BLaER1 (cell line): Measurements from ENCODE around the gene SSH3.

Experiments used
- H3K27ac ChIP-seq: shearing (Covaris generic); formaldehyde crosslinking; 2 replicates; pipeline ENCODE4 v1.8.1; 2022
- H3K27me3 ChIP-seq: shearing (Covaris generic); formaldehyde crosslinking; 2 replicates; pipeline ENCODE4 v1.8.1; 2022
- H3K36me3 ChIP-seq: shearing (Covaris generic); formaldehyde crosslinking; 2 replicates; pipeline ENCODE4 v1.8.1; 2022
- H3K4me1 ChIP-seq: shearing (Covaris generic); formaldehyde crosslinking; 2 replicates; pipeline ENCODE4 v1.8.1; 2022
- H3K4me2 ChIP-seq: shearing (Covaris generic); formaldehyde crosslinking; 2 replicates; pipeline ENCODE4 v1.8.1; 2022
- H3K4me3 ChIP-seq: shearing (Covaris generic); formaldehyde crosslinking; 2 replicates; pipeline ENCODE4 v1.8.1; 2022
- H3K9ac ChIP-seq: shearing (Covaris generic); formaldehyde crosslinking; 2 replicates; pipeline ENCODE4 v1.8.1; 2022
- H3K9me3 ChIP-seq: shearing (Covaris generic); formaldehyde crosslinking; 2 replicates; pipeline ENCODE4 v1.8.1; 2022
- H4K20me1 ChIP-seq: shearing (Covaris generic); formaldehyde crosslinking; 2 replicates; pipeline ENCODE4 v1.8.1; 2022
- Cebpa-rat ChIP-seq: shearing (Covaris generic); IDR thresholded peaks from 2 replicates; pipeline ENCODE4 v1.8.1; 2022

SSH3 gene

DNA sequence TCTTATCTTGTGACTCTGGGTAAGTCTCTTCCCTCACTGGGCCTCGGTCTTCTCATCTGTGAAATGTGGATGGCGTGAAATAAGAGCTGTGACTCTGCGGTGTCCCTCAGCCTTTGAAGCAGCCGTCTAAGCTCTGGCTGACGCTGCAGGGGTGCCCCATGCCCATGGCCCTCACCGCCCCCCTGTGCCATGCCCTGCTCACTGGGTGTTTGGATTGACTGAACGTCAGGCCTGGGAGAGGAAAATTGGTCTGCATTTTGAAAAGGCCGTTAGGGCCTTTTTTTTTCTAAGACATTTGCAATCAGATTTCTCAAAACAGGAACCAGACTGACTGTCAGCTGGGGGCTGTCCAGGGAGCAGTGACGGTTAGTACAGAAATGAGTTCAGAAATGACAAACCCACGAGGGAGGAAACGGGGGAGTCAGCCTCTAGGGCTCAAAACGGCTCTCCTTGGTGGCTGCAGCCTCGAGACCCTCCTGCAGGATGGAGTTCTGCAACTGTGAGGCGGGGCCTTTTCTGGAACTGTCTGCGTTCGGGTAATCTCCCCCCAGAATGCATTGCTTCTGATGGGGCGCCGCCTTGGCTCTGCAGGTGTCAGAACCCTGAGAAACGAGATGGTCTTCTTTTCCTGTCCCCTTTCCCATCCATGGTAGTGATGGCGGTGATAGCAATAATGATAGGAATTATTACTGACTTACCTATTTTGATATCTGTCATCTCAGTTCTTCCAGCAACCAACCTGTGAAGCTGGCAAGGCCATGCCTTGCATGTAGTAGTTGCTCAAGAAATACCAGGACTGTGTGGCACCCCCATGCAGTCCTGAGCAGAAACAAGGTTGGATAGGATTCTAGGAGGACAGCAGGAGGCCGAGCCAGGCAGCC lies 35.0 kb upstream of the SSH3 start:
- peak overlapping the region; percentile 100 for H3K27ac ChIP-seq
- peak overlapping the region; percentile 99 for H3K4me3 ChIP-seq
- H3K36me3 ChIP-seq, result peaks cover 55% of the 10 kb centered on the region
- H3K4me2 ChIP-seq, result peak overlapping the region; percentile 99
- H3K9me3 ChIP-seq, result no peaks in the 10 kb centered on the region
- no peak; the same call in 1 of the 2 replicates for TF ChIP-seq Cebpa-rat
- H4K20me1 ChIP-seq, result peaks cover 33% of the 10 kb centered on the region
- peaks cover 76% of the 10 kb centered on the region for H3K4me1 ChIP-seq
- peak overlapping the region; percentile 100 for H3K9ac ChIP-seq
- no peaks in the 10 kb centered on the region for H3K27me3 ChIP-seq

DNA sequence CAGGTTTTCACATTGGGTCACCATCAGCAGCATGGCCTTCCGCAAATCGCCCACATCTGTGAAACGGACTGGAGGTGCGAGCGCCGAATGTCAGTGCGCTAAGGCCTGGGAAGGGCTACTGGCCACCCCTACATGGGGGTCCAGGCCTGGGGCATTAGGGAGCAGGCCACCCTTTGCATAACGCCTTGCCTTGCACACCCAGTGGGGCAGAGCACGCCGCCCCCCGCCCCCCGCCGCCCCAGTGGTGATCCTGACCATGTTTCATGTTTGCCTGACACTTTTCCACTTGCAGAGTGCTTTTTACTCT lies 34.4 kb upstream of the SSH3 start:
- peak overlapping the region; percentile 99 for H3K4me2 ChIP-seq
- peaks cover 60% of the 10 kb centered on the region for H3K36me3 ChIP-seq
- peak overlapping the region; percentile 99 for H3K4me3 ChIP-seq

DNA sequence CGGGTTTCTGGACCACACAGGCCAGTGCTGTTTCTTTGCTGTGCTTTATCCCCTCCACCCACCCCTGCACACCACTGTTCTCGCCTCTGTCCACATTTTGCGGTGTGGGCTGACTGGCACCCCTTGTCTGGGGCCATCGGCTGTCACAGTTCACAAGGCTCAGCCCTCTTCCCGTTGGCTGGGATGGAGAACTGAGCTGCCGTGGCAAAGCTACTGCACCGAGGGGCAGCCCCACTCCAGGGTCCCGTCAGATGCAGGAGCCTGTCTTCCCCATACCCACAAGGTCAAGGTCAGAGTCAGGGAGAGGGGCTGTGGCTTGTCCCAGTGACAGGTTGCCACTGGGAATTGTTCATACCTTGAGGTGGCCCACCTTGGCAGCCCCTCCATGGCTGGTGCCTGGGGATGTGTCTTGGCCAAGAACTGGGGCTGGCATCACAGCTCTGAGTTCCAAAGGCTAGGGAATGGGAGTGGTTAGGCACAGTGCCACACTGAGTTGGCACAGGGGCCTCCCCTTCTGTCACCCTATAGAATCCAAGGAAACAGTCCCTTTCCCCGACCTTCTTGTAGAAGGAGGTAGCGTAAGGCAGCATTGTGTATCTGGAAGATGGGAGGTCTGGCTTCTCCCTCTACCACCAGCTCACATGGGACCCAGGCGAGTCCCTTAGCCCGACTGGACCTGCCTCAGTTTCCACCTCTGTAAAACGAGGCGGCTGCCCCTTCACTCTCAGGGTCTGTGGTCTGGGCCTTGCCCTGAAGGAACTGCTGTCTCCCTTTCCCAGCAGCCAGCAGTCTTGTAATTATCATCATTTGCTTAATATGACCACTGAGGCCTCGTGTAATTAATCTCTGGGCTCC lies 33.7 kb upstream of the SSH3 start:
- Histone ChIP-seq H3K9me3 (no peaks in the 10 kb centered on the region), H3K4me1 (peaks cover 76% of the 10 kb centered on the region), H3K27me3 (no peaks in the 10 kb centered on the region), H4K20me1 (peaks cover 33% of the 10 kb centered on the region), H3K4me2 (peak overlapping the region; percentile 99), H3K9ac (peak overlapping the region; percentile 100), H3K4me3 (peak overlapping the region; percentile 99), H3K27ac (peak overlapping the region; percentile 100), H3K36me3 (peaks cover 67% of the 10 kb centered on the region)
- TF ChIP-seq Cebpa-rat, result no peak

More for the DNA sequence above, 34.4 kb upstream of the SSH3 start:
- Histone ChIP-seq H4K20me1 (peaks cover 33% of the 10 kb centered on the region), H3K9ac (peak overlapping the region; percentile 100), H3K27me3 (no peaks in the 10 kb centered on the region), H3K9me3 (no peaks in the 10 kb centered on the region), H3K4me1 (peaks cover 76% of the 10 kb centered on the region), H3K27ac (peak overlapping the region; percentile 100)
- TF ChIP-seq Cebpa-rat, result no peak

DNA sequence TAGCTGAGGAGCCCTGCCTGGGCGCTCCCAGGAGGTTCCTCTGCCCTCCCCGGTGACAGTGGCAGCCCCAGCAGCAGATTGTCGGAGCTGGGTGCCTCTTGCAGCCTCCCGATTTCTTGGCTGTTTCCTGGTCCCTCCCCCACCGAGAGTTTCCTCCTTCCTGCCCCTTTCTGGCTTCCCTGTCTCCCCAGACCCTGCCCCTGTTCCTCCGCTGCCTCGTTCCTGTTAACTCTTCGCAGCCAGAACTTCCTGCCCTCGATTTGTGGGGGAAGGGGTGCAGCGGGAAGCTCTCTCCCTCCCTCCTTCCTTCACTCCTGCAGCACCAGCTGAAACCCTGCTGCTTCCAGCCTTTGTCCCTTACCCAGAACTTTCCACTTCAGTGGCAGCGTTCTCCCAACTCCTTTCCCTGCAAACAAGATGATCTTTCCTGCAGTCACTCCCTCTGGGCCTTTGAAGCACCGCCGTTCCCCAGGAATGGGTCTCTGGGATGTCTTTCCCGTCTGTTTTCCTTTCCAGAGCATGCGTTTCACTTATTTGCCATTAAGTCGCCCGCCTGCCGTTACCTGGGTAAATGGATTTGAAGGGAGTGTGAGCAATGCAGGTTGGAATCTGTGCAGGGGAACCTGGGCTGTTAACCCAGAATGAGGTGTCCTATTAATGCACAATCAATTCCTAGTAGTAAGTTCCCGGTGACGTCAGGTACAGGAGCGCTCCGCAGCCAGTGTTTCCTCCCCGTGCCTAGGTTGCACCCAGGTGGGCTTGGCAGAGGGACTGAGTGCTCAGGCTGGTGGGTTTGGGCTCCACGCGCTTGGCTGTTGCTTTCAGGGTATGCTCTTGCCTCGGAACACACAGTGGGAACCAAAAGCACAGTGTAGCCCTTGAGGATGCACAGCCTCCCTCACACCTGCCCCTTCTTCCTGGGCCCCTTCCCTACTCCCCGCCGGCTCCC lies 32.8 kb upstream of the SSH3 start:
- TF ChIP-seq Cebpa-rat, result no peak
- H3K9me3 ChIP-seq, result no peaks in the 10 kb centered on the region
- peak overlapping the region; percentile 99 for H3K4me3 ChIP-seq
- H3K4me2 ChIP-seq, result peak overlapping the region; percentile 99
- H3K4me1 ChIP-seq, result peaks cover 76% of the 10 kb centered on the region
- peaks cover 33% of the 10 kb centered on the region for H4K20me1 ChIP-seq
- H3K9ac ChIP-seq, result peak overlapping the region; percentile 100
- peaks cover 76% of the 10 kb centered on the region for H3K36me3 ChIP-seq
- H3K27me3 ChIP-seq, result no peaks in the 10 kb centered on the region
- H3K27ac ChIP-seq, result peak overlapping the region; percentile 100

DNA sequence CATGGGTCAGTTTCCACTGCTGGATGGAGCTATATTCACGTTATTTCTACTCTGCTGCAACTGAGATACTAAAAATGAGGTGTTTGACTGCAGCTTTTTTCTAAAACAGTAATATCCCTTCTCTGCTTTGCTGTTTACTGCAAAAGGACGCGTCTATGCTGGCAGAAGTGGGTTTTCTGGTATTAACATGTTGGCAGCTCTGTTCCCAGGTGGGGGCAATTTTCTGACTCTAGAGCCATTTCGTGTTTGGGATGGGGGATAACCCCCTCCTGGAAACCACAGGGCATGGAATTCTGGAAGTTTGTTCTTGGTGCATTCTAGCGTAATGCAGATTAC lies 32.2 kb upstream of the SSH3 start:
- Histone ChIP-seq H3K27ac (peak overlapping the region; percentile 100), H4K20me1 (peaks cover 33% of the 10 kb centered on the region), H3K36me3 (peaks cover 83% of the 10 kb centered on the region), H3K27me3 (no peaks in the 10 kb centered on the region), H3K9ac (peak overlapping the region; percentile 100), H3K4me2 (peak overlapping the region; percentile 99), H3K9me3 (no peaks in the 10 kb centered on the region), H3K4me3 (peak overlapping the region; percentile 99), H3K4me1 (peaks cover 77% of the 10 kb centered on the region)
- no peak for TF ChIP-seq Cebpa-rat

DNA sequence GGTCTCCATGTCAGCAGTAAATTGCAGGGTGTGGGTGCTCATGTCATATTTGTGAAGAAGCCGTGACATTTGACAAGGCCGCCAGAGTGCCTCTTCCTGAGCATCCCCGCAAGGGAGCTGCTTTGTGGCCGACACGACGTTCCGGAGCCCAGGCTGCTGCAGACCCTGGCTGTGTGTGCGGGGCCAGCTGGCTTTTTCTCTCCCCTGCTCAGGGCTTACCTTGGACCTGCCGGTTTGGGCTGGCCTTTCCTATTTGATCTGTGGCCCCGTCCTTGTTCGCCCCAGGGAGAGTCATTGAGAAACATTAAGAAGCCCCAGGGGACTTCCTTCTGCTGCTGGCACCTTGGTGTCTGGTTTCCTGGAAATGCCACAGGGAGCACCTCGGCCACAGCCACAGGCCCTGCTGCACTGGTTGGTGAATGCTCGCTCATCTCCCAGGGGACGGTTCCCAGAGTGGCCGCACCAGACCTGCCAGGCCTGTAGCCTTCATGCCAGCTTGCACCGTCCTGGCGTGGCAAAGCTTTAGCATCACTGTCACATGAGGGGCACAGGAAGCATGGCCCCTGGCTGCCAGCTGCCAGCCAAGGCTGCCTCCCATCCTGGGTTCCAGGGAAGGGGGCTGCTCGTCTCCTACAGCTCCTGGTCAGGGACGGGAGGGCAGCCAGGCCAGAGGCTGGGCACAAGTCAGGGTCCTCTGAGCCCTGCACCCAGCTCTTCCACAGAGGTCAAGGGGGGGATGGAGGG lies 31.6 kb upstream of the SSH3 start:
- Histone ChIP-seq H3K36me3 (peaks cover 84% of the 10 kb centered on the region), H3K4me3 (peak overlapping the region; percentile 99), H3K9ac (peak overlapping the region; percentile 100), H3K4me2 (peak overlapping the region; percentile 99), H3K4me1 (peaks cover 82% of the 10 kb centered on the region), H3K27ac (peak overlapping the region; percentile 100), H3K27me3 (no peaks in the 10 kb centered on the region), H3K9me3 (no peaks in the 10 kb centered on the region), H4K20me1 (peaks cover 33% of the 10 kb centered on the region)
- peak; percentile 82; the same call in 1 of the 2 replicates for TF ChIP-seq Cebpa-rat

DNA sequence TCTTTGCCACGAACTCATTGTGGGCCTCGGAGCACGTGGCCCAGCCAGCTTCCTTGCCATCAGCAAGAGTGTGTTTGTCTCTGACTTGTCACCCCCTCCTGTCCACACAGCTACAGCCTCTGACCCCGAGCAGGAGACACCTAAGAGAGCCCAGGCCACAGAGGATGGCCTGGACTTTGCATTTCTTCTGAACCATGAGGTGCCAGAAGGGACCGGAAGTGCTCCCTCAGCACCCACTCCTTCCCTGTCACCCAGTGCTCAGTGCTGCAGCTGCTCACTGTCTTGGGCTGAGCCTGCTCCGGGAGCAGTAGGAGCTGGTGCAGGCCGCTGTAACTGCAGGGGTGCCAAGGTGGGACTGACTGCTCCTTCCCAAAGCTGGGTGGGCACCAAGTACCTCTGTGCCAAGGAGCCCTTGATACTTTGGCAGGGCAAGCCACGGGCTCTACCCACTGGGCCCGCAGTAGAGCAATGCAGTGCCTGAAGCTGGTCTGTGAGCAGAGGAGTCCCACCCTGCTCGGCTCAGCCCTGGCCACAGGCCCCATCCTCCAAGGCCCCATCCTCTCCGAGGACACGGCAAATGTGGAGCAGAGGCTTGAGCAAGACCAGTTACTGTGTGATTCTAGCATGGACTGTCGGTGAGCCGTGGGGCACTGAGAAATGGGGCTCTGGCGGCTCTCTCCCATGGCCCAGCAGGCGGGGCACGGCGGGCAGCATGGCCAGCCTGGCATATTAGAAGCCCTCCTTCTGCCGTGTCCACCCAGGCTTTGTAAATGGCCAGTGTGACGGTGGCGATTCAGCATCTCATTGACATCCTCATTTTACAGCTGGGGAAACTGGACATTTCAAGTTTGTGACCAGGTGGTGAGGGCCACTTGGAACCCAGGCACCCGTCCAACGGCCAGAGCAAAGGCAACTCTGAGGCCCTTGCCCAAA lies 30.7 kb upstream of the SSH3 start:
- Histone ChIP-seq H3K27ac (peak overlapping the region; percentile 100), H3K9ac (peak overlapping the region; percentile 100), H3K9me3 (no peaks in the 10 kb centered on the region), H4K20me1 (peaks cover 33% of the 10 kb centered on the region), H3K4me3 (peak overlapping the region; percentile 99), H3K4me1 (peaks cover 88% of the 10 kb centered on the region), H3K4me2 (peak overlapping the region; percentile 99), H3K36me3 (peaks cover 75% of the 10 kb centered on the region), H3K27me3 (no peaks in the 10 kb centered on the region)
- TF ChIP-seq Cebpa-rat, result no peak
